HG03097 (cell line): ENCODE data around the gene DIDO1.

Experiments used
- ATAC-seq: cut with Tn5 transposase; IDR thresholded peaks from one replicate; pipeline ENCODE4 v1.9.1; 2021; ENCODE audit not compliant: unreplicated experiment, low FRiP score

The DIDO1 gene

GRCh38 chr20:62914436-62914835 is 11.9 kb downstream of the DIDO1 start:
- no peak for ATAC-seq

GRCh38 chr20:62913043-62913630 is 13.2 kb downstream of the DIDO1 start:
- no peak for ATAC-seq

- ATAC-seq: no peak
Measured at GRCh38 chr20:62911701-62912280, 14.5 kb downstream of the DIDO1 start.

GRCh38 chr20:62910777-62911497 is 15.4 kb downstream of the DIDO1 start:
- no peak for ATAC-seq

- ATAC-seq: no peak
Measured at GRCh38 chr20:62910217-62910766, 16.0 kb downstream of the DIDO1 start.

DNA sequence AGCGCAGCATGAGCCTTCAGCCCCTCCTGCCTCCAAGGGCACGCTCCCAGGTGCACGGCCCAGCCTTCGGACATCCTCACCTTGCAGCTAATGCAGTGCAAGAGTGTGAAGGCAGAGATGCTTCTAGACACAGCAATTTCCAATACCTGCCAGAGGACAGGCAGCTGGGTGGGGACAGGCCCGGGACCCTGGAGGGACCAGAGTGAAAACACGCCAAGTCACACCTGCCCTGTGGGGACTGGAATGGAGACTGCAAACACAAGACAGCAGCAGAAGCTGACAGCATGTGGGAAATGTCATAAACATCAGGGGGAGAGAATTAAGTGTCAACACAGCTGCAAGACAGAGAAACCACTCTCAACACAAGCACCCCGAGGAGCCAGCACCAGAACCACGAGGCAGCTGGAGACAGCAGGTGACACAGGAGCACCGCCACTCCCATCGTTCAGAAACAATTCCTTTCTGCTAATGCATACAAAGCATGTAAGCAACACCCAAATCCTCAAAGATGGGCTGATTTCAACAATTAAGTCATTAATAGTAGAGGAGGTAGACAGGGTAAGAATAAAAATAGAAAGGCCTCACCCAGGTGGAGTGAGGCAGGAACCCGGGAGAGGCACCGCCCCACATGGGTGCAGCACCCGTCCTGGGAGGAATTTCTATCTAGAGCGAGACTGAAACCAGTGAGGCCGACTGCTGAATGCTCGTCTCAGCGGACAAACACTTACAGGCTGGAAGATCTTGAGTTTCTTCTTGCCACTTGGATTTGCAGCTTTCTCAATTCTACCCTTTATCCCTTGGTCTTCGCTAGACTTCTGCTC is 17.1 kb downstream of the DIDO1 start:
- no peak for ATAC-seq

- no peak for ATAC-seq
Measured at GRCh38 chr20:62907384-62908317, 18.7 kb downstream of the DIDO1 start.

- no peak for ATAC-seq
Measured at GRCh38 chr20:62906647-62907375, 19.5 kb downstream of the DIDO1 start.

- ATAC-seq: no peak
Measured at GRCh38 chr20:62906209-62906608, 20.1 kb downstream of the DIDO1 start.

DNA sequence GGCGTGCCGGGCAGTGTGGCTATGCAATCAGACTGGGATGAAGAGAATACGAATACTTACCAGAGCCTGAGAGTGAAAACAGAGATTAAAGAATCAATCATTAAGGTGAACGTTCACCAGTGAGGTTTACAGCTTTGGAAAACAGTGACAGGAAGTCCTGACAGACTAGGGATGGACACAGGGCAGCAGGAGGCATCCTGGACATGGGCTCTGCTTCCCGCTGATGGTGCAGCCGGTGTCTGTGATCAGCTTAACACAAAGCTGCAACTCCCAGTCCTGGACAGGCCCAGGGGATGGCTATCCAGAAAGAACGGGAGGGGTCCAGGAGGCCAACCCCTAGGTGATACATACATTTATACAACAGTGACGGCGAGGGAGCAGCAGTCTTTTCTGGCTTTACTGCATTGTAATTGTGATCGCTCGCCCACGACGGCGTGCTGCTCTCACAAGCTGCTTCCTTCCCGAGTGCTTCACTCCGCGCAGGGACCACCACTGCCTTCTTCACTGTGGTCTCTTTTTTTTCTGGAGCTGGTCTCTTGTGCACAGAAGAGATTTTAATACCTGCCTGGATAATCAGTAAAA is 20.7 kb downstream of the DIDO1 start:
- ATAC-seq: no peak

- ATAC-seq: no peak
Measured at GRCh38 chr20:62902926-62903615, 23.2 kb downstream of the DIDO1 start.

- ATAC-seq: no peak
Measured at GRCh38 chr20:62901891-62902290, 24.4 kb downstream of the DIDO1 start.

DNA sequence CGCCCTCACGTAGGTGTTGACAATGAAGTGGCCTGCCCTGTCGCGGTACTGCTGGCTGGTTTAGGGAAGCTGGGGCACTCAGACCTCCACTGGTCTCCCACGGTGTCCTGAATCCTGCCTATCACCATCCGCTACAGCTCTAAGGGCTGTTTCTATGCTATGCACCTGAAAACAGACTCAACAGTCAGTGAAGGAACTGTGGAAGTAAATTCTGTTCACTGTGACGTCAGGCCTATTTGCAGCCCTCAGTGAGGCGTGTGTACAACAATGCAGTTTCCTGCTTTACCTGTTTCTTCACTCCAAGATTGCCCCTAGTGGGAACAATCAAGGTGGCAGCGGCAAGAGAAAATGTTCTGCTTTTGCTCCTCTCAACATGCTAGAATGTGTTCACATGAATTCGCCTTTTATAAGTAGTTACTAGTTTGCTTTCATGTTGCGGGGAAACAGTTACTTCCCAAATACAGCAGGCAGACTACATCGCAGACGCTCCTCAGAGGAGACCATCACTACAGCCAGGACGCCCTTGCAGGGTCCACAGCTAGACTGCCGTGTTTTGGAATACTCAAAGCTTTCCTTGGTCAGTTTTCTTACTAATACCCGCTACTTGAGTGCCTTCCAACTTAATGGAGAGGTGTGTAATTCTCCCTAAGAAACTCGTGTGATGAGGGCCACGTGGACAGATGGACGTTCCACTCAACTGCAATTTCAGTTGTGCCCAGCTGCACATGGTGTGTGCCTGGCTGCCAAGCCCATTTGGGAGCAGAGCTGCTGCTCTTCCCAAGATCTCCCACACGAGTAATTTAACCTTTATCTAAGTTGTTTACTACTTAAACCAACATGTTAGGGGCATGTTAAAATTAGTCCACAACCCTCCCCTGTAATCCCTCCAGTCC is 25.4 kb downstream of the DIDO1 start:
- no peak for ATAC-seq

DNA sequence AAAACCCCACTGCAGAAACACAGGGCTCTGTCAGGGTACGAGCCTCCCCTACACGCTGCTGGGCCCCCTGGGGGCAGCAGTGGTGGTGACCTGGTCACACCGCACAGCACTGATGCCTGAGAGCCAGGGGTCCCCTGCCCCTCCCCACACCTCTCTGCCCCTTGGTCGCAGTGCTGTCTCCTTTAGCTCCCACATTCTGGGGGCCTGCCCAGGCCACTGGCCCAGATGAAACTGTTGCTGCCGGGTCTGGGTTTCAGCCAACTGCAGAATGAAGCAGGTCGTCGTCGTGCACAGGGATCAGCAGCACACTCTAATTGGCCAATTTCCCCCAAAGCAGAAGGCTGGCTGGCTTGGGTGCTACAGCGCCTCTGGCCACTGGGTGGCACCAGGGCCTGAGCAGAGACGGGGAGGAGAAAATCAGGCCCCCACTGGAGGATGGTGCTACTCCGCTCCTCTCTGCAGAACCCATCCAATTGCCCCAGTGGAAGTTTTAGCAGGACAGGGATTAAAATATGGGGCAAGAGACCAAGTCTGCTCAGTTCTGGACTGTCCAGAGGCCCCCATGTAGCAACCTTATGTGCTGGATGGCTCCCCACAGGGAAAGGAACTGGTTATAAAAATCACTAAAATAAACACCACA is 26.1 kb downstream of the DIDO1 start:
- no peak for ATAC-seq

DNA sequence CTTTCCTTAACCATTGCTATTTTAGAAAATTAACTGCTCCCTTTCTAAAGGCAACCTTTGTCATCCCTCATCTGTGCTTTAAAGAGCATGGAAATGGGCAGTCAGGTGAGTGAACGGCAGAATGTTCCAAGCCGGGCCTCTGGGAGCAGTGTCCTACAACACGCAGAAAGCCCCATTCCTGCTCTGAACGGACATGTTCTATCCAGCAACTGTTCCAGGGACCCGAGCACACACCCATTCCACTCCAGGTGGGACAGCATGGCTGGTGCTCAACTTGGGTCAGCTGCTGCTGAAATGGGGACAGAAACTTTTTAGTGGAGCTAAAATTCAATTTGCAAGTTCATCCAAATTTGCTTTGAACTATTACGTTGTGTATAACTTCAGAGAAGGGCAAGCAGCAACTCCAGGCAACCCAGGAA is 26.7 kb downstream of the DIDO1 start:
- ATAC-seq: no peak

DNA sequence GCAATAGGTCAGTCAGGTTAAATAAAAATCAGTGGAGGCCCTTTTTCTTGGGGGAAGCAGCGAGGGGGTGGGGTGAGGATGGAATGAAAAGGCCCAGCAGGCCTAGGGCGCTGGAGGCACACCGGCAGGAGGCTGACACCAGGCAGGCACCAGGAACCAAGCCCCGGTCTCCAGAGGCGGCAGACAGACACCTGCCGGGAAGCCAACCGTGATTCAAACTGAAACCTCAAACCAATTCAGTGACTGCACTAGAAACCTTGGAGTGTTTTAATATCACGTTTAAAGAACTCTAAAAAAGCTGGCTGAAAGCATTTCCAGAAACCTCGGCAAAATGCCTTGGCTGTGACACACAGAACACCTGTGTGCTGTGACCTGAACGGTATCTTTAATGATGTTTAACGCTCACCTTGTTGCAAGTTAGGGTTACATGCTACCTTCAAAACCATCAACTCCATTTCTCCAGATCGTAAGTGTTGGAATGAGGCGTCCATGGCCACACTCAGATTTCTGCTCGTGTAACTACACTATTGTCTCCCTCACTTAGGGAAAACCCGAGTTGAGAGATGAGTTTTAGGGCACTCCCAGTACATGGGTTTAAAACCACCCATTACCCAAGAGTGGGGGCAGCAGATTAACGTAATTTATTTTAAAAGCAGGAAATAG is 27.2 kb downstream of the DIDO1 start:
- ATAC-seq: no peak
